Type B pancreatic cell (in vitro differentiated cells): ENCODE measurements around the gene ECHDC1. TPM values are rescaled to one million over a fixed set of nuclear protein-coding genes. Genes with fewer than 3 reads are reported as not detected.

ENCODE experiments used
- DNase-seq: peaks from one replicate; pipeline ENCODE4 v3.0.0; 2021; ENCODE audit warnings: mixed read lengths; ENCODE audit not compliant: unreplicated experiment; ENCODE audit errors: extremely low spot score
- H3K27ac Mint-ChIP-seq: 2 replicates; pipeline ENCODE4 v1.8.0; 2021; ENCODE audit warnings: mild to moderate bottlenecking, mixed read lengths
- H3K27me3 Mint-ChIP-seq: 2 replicates; pipeline ENCODE4 v1.8.0; 2021; ENCODE audit warnings: mixed read lengths
- H3K36me3 Mint-ChIP-seq: 2 replicates; pipeline ENCODE4 v1.8.0; 2021; ENCODE audit warnings: mixed read lengths
- H3K4me1 Mint-ChIP-seq: one replicate; pipeline ENCODE4 v1.8.0; 2021; ENCODE audit warnings: mixed read lengths; ENCODE audit not compliant: unreplicated experiment
- H3K4me3 Mint-ChIP-seq: 2 replicates; pipeline ENCODE4 v1.8.0; 2021; ENCODE audit warnings: mild to moderate bottlenecking, mixed read lengths
- H3K9me3 Mint-ChIP-seq: 2 replicates; pipeline ENCODE4 v1.8.0; 2021; ENCODE audit warnings: mixed read lengths
- total RNA-seq: library from RNA; stranded (reverse); gene quantifications from 2 replicates; pipeline ENCODE4 v1.2.1, GENCODE V29; 2021; ENCODE audit warnings: low replicate concordance
- TF ChIP-seq, protein P1 (sequence below): fragments of 200-600 bp; sonication (generic); conservative IDR thresholded peaks from 2 replicates; pipeline ENCODE4 v1.5.0; 2021; ENCODE audit warnings: antibody characterized with exemption, mild to moderate bottlenecking

ECHDC1 gene
- total RNA-seq, 1 donor from 2014 or later, result 48.4 TPM

- H3K36me3 Mint-ChIP-seq, result no peaks in the 10 kb centered on the region
- H3K9me3 Mint-ChIP-seq, result no peaks in the 10 kb centered on the region
- no peak overlapping the region for H3K27ac Mint-ChIP-seq
- no peaks in the 10 kb centered on the region for H3K4me1 Mint-ChIP-seq
- no peak overlapping the region for H3K4me3 Mint-ChIP-seq
- TF ChIP-seq, protein P1, sequence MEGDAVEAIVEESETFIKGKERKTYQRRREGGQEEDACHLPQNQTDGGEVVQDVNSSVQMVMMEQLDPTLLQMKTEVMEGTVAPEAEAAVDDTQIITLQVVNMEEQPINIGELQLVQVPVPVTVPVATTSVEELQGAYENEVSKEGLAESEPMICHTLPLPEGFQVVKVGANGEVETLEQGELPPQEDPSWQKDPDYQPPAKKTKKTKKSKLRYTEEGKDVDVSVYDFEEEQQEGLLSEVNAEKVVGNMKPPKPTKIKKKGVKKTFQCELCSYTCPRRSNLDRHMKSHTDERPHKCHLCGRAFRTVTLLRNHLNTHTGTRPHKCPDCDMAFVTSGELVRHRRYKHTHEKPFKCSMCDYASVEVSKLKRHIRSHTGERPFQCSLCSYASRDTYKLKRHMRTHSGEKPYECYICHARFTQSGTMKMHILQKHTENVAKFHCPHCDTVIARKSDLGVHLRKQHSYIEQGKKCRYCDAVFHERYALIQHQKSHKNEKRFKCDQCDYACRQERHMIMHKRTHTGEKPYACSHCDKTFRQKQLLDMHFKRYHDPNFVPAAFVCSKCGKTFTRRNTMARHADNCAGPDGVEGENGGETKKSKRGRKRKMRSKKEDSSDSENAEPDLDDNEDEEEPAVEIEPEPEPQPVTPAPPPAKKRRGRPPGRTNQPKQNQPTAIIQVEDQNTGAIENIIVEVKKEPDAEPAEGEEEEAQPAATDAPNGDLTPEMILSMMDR, result no peak
- no peaks in the 10 kb centered on the region for H3K27me3 Mint-ChIP-seq
- no peak for DNase-seq
Observed at GRCh38 chr6:127247114-127248096, 96.0 kb downstream of the ECHDC1 start.

DNA sequence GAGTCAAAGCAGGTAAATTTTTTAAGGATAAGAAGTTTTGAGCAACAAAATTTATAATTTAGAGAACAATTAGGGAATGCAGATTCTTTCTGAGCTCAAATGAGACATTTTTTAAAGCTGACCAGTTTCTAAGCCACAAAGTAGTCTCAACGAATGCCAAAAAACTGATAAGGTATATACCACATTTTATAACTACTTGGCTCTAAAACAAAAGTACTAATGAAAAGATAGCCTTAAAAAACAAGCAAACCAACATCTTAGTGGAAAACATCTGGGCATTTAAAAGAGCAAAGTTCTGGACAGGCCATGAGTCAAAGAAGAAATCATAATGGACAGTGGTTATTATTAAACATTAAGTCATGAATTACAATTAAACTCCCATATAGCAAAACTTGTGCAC lies 99.9 kb downstream of the ECHDC1 start:
- Mint-ChIP-seq H3K9me3 (no peaks in the 10 kb centered on the region), H3K36me3 (no peaks in the 10 kb centered on the region), H3K27me3 (no peaks in the 10 kb centered on the region), H3K4me3 (no peak overlapping the region), H3K4me1 (no peaks in the 10 kb centered on the region), H3K27ac (no peak overlapping the region)
- TF ChIP-seq, protein P1, result no peak
- DNase-seq, result no peak

Other genes starting within 250 kb of the ECHDC1 start
- 5.4 and 32.3 TPM in 2 replicates for gene RSPO3, start 224.9 kb downstream of the ECHDC1 start, total RNA-seq
- gene RNF146, start 76.7 kb downstream of the ECHDC1 start, total RNA-seq, result 32.3 and 46.8 TPM in 2 replicates
- 3.3 and 7.8 TPM in 2 replicates for gene KIAA0408, start 115.8 kb upstream of the ECHDC1 start, total RNA-seq
- 0.63 TPM in 1 of 2 replicates, not detected in the other for gene C6orf58, start 233.6 kb upstream of the ECHDC1 start, total RNA-seq